Measurements from ENCODE around the gene UBA1.

DNA sequence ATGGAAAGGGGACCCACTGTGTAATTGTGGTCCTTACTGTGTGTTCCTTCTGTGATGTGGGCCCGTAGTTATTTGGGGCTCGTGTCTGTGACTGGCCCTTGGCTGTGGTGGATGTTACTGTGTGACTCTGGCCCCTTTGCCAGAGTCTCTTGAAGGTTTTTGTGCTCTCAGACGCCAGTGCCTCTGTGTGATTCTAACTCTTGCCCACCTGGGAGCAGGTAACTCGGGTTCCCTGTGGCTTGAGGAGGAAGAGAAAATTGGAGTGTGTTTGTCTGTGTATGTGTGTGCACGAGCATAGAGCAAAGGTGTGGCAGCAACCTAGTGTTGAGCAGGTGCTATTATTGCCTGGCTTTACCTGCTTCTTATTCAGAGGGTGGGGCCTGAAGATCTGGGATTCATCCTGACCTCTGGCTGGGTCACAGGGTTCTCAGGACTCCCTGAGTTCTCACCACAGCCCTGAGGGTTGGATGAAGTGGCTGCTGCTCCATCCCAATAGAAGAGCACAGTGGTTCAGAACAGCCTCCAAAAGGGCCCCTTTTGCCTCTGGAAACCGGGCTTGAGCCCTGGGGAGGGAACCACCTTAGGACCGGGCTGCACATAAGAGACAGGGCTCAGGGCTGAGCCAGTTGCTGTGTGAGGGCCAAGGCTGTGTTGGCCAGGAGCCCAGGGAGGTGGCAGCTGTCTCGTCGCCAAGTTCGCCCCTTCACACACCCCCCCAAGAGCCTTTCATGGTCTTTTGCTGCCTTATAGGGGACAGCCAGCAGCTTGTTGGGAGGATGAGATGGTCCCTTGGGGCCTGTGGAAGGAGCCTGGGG lies 47.3 kb upstream of the UBA1 start:
- TF ChIP-seq EZH2 (IDR thresholded peaks at IDR 0.05) = no peak
- no peak for TF ChIP-seq POLR2AphosphoS5 (IDR thresholded peaks at IDR 0.05; ENCODE audit: borderline replicate concordance, low read depth, low read length)

All from SK-N-MC (cell line).